ENCODE results near the gene ZNF497. TPM values are rescaled to one million over a fixed set of nuclear protein-coding genes. Genes with fewer than 3 reads are reported as not detected.

Gene ZNF497
- total and polyA plus RNA-seq, 9 of the 15 experiments (the other 6 are each of a cell fraction or from before 2014, with no cell fraction given), result 0.06 to 0.98 (median 0.44) TPM; not detected in 1

DNA sequence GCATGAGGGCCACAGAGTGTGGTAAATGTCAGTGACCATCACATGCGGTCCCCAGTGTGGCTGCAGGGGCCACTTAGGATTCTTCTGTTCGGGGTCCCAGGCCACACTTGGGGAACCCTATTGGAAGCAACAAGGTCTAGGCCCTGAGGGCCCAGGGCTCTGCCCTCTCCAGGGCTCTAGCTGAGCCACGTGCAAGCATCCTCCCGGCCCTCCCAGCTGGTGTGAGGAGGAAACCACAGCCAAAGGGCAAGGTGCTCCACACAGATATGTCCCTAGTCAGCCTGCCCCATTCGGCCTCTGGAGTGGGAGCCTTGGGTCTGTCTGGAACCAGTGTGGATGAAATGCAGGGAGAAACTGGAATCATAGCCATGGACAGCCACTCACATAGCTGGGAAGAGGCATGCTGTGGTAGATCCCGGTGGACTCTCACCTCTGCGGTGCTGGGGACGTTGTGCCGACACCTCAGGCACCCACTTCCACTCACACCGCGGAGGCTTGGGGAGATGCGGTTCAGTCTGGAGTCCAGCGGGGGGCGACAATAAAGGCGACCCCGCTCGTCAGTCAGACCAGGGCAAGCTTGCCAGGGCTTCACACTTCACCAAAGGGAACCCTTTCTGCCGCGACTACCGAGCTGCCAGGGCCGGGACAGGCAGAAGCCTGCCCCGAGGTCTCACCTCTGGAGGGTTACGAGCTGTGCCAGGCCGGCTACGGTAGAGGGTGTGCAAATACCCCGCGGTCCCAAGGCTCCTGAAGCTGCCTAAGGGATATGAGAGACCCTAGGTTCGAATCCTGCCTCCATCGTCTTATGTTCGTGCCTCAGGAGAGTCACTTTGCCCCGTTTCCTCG lies 4.3 kb upstream of the ZNF497 start:
- Histone ChIP-seq H3K4me3 (no peak overlapping the region), H4K20me1 (replicated peaks; ENCODE audit: control insufficient read depth, insufficient read depth, low read length) (no peaks in the 10 kb centered on the region), H3K9me3 (replicated peaks; ENCODE audit: control insufficient read depth, insufficient read depth, low read depth, low read length) (no peaks in the 10 kb centered on the region), H3K27ac (ENCODE audit: extremely low read depth, low read depth, low read length) (no peak overlapping the region), H3K9ac (ENCODE audit: insufficient read depth in 1 of 2, low read depth in 2 of 2, low read length in 2 of 2) (peak overlapping the region in 1 of 2 experiments; percentile 22; a peak in 1 of 4 replicates), H3K9me1 (ENCODE audit: control insufficient read depth, insufficient read depth, low read length) (no peaks in the 10 kb centered on the region), H2AFZ (ENCODE audit: low read depth, low read length) (no peak overlapping the region), H3K4me2 (ENCODE audit: insufficient read depth, low read length) (no peak overlapping the region), H3K36me3 (ENCODE audit: control insufficient read depth, insufficient read depth, low read length) (no peaks in the 10 kb centered on the region), H3K79me2 (ENCODE audit: control insufficient read depth, insufficient read depth, low read length) (peaks cover 3% of the 10 kb centered on the region; the same call in 1 of the 3 replicates), H3K4me1 (replicated peaks in 1 of 2; ENCODE audit: control insufficient read depth in 2 of 2, insufficient read depth in 2 of 2, low read length in 2 of 2) (peaks cover 0 to 33% of the 10 kb centered on the region in 2 experiments; a peak in 2 of 5 replicates), H3K27me3 (ENCODE audit: control insufficient read depth in 2 of 2, insufficient read depth in 2 of 2, low read length in 2 of 2) (no peaks in the 10 kb centered on the region)
- no TSS peak for BruUV-seq (replicated peaks)
- intact Hi-C loops (cut with micrococcal nuclease) (no loop called here), in situ Hi-C loops (cut with MboI) (no loop called here)
- POLR2A ChIA-PET, result no interaction called here
- CTCF ChIA-PET (ENCODE audit: low intra/inter-chr PET ratio), result no interaction called here
- no peak for ATAC-seq
- TF ChIP-seq RFX5 (IDR thresholded peaks at IDR 0.05; ENCODE audit: low read depth, low read length) (no peak), ZBTB40 (IDR thresholded peaks at IDR 0.05) (no peak), ZBTB40 (CRISPR knock-in tag; IDR thresholded peaks at IDR 0.05) (no peak), POLR2G (IDR thresholded peaks at IDR 0.05; ENCODE audit: low read depth, low read length) (0 out of 2 replicates have a peak, but pooled peaks have one; percentile 12)
- TF ChIP-seq, protein P1, sequence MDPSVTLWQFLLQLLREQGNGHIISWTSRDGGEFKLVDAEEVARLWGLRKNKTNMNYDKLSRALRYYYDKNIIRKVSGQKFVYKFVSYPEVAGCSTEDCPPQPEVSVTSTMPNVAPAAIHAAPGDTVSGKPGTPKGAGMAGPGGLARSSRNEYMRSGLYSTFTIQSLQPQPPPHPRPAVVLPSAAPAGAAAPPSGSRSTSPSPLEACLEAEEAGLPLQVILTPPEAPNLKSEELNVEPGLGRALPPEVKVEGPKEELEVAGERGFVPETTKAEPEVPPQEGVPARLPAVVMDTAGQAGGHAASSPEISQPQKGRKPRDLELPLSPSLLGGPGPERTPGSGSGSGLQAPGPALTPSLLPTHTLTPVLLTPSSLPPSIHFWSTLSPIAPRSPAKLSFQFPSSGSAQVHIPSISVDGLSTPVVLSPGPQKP (CRISPR knock-in tag; IDR thresholded peaks at IDR 0.05), result no peak
- WGBS (ENCODE audit: insufficient coverage, low coverage, missing lambda C conversion rate), result 57% methylated on average over 31 of the region's 32 CpGs
- no peak for DNase-seq (ENCODE audit: extremely low read depth in 1 of 4, low spot score in 3 of 4)
- no peak for FAIRE-seq

All from K562 (cell line).